ENCODE data around the gene SLC35F1.

Gene SLC35F1

GRCh38 chr6:117918454-117918853 lies 11.4 kb downstream of the SLC35F1 start:
- no peaks in the 10 kb centered on the region for H3K9me3 ChIP-seq (ENCODE audit: control insufficient read depth, insufficient read depth, low read depth, low read length)
- ChIA-PET CTCF (interaction anchor here (0.6 to 2.1 kb wide), 3 partner anchors 11 to 57 kb away, joined by 4 to 11 read pairs (median 5); partner anchors contain the start of gene SLC35F1), POLR2A (no interaction called here)
- peaks cover 6% of the 10 kb centered on the region; the same call in 1 of the 2 replicates for H3K4me1 ChIP-seq (ENCODE audit: control insufficient read depth, insufficient read depth, low read length)
- H3K4me3 ChIP-seq (ENCODE audit: low read depth, low read length) = no peak overlapping the region
- no peaks in the 10 kb centered on the region for H3K36me3 ChIP-seq (ENCODE audit: control insufficient read depth in 2 of 2, insufficient read depth in 1 of 2, low read length in 2 of 2)
- TF ChIP-seq MZF1 (tag by site-specific recombination; IDR thresholded peaks at IDR 0.05; ENCODE audit: borderline replicate concordance) (0 out of 2 replicates have a peak, but pooled peaks have one; percentile 40), KLF16 (tag by site-specific recombination; IDR thresholded peaks at IDR 0.05) (no peak)
- no peak overlapping the region for H3K27ac ChIP-seq (ENCODE audit: extremely low read depth, low read depth, low read length)

GRCh38 chr6:117919275-117919674 lies 12.2 kb downstream of the SLC35F1 start:
- ChIA-PET POLR2A (interaction anchor here (1.5 kb wide), 1 partner anchor 12 kb away, joined by 4 read pairs; the partner anchor contains the start of gene SLC35F1), CTCF (interaction anchor here (2.1 kb wide), 2 partner anchors 12 to 14 kb away, joined by 5 to 11 read pairs; partner anchors contain the start of gene SLC35F1)
- no peak overlapping the region for H3K27ac ChIP-seq (ENCODE audit: extremely low read depth, low read depth, low read length)
- no peaks in the 10 kb centered on the region for H3K9me3 ChIP-seq (ENCODE audit: control insufficient read depth, insufficient read depth, low read depth, low read length)
- TF ChIP-seq PRDM6 (tag by site-specific recombination; IDR thresholded peaks at IDR 0.05) = peak; percentile 64
- no peak for TF ChIP-seq GLIS2 (tag by site-specific recombination; IDR thresholded peaks at IDR 0.05)
- H3K4me3 ChIP-seq (ENCODE audit: low read depth, low read length) = no peak overlapping the region
- H3K36me3 ChIP-seq (ENCODE audit: control insufficient read depth in 2 of 2, insufficient read depth in 1 of 2, low read length in 2 of 2) = no peaks in the 10 kb centered on the region
- peaks cover 6% of the 10 kb centered on the region; the same call in 1 of the 2 replicates for H3K4me1 ChIP-seq (ENCODE audit: control insufficient read depth, insufficient read depth, low read length)

GRCh38 chr6:117919775-117920729 lies 13.0 kb downstream of the SLC35F1 start:
- Histone ChIP-seq H3K4me3 (ENCODE audit: low read depth, low read length) (peak overlapping the region; percentile 45), H3K27ac (ENCODE audit: extremely low read depth, low read depth, low read length) (peak overlapping the region; percentile 44; the same call in 1 of the 2 replicates), H3K4me1 (ENCODE audit: control insufficient read depth, insufficient read depth, low read length) (peaks cover 6% of the 10 kb centered on the region; the same call in 1 of the 2 replicates), H3K36me3 (ENCODE audit: control insufficient read depth in 2 of 2, insufficient read depth in 1 of 2, low read length in 2 of 2) (no peaks in the 10 kb centered on the region), H3K9me3 (ENCODE audit: control insufficient read depth, insufficient read depth, low read depth, low read length) (no peaks in the 10 kb centered on the region)
- POLR2A ChIA-PET = interaction anchor here (1.5 kb wide), 1 partner anchor 13 kb away, joined by 4 read pairs; the partner anchor contains the start of gene SLC35F1
- CTCF ChIA-PET = interaction anchor here (0.6 to 2.1 kb wide), 5 partner anchors 13 to 63 kb away, joined by 3 to 11 read pairs (median 3); partner anchors contain the start of gene SLC35F1
- TF ChIP-seq ZNF404 (tag by site-specific recombination; IDR thresholded peaks at IDR 0.05) = no peak
- TF ChIP-seq ZNF530 (tag by site-specific recombination; IDR thresholded peaks at IDR 0.05; ENCODE audit: low read depth) = no peak
- TF ChIP-seq ZNF560 (tag by site-specific recombination; IDR thresholded peaks at IDR 0.05; ENCODE audit: borderline replicate concordance) = no peak
- TF ChIP-seq ZBTB11 (tag by site-specific recombination; conservative IDR thresholded peaks at IDR 0.05; ENCODE audit: low read depth) = no peak
- TF ChIP-seq IKZF3 (tag by site-specific recombination; IDR thresholded peaks at IDR 0.05) = 0 out of 2 replicates have a peak, but pooled peaks have one; percentile 8
- TF ChIP-seq ZFP69B (tag by site-specific recombination; IDR thresholded peaks at IDR 0.05) = peak; percentile 93
- 0 out of 2 replicates have a peak, but pooled peaks have one; percentile 33 for TF ChIP-seq ZEB2 (tag by site-specific recombination; IDR thresholded peaks at IDR 0.05)
- TF ChIP-seq ZNF510 (tag by site-specific recombination; IDR thresholded peaks at IDR 0.05; ENCODE audit: insufficient replicate concordance) = no peak
- no peak for TF ChIP-seq ZNF26 (tag by site-specific recombination; IDR thresholded peaks at IDR 0.05)
- no peak for TF ChIP-seq ZSCAN18 (tag by site-specific recombination; IDR thresholded peaks at IDR 0.05)
- TF ChIP-seq SP3 (tag by site-specific recombination; IDR thresholded peaks at IDR 0.05) = peak; percentile 12; the same call in 1 of the 2 replicates
- peak; percentile 62 for TF ChIP-seq ZBTB17 (tag by site-specific recombination; IDR thresholded peaks at IDR 0.05)
- no peak for TF ChIP-seq TCF7L2 (IDR thresholded peaks at IDR 0.05; ENCODE audit: borderline replicate concordance, low read depth, low read length)
- no peak for TF ChIP-seq ZNF155 (tag by site-specific recombination; IDR thresholded peaks at IDR 0.05)
